AG04449 (cell line): Measurements from ENCODE around the gene GNG7.

Experiments used
- CTCF ChIA-PET: fragments of 350-600 bp; formaldehyde crosslinking; extraction: SDS; loops from one replicate; lab custom pipeline; 2021; ENCODE audit warnings: antibody characterized with exemption; lab: Yijun Ruan, JAX
- POLR2A ChIA-PET: fragments of 400-600, 350-600 bp; formaldehyde crosslinking; extraction: SDS; loops from one replicate; lab custom pipeline; 2020; ENCODE audit warnings: antibody characterized with exemption, inconsistent platforms; lab: Yijun Ruan, JAX
- DNase-seq: peaks from one replicate; pipeline ENCODE4 v3.0.0-alpha.2; 2010; ENCODE audit warnings: low read depth, low spot score
- H3K4me3 ChIP-seq: 2 replicates; pipeline ENCODE4 v1.5.1; 2011; ENCODE audit warnings: low read depth, mild to moderate bottlenecking, control low read depth, low read length
- CTCF ChIP-seq: IDR thresholded peaks from one replicate; pipeline ENCODE4 v1.5.1; 2011; ENCODE audit warnings: mild to moderate bottlenecking, moderate library complexity, low read length, control low read depth, inconsistent platforms; ENCODE audit not compliant: insufficient read depth; ENCODE audit errors: missing control alignments

The GNG7 gene

GRCh38 chr19:2477732-2478191 lies 224.7 kb downstream of the GNG7 start:
- POLR2A ChIA-PET, result interaction anchor here (0.6 to 6.9 kb wide), 22 partner anchors 12 to 326 kb away, joined by 3 to 240 read pairs (median 16); partner anchors contain the start of genes AP3D1, LMNB2 and TIMM13

GRCh38 chr19:2477141-2477710 lies 225.3 kb downstream of the GNG7 start:
- peak overlapping the region; percentile 100 for H3K4me3 ChIP-seq
- ChIA-PET CTCF (interaction anchor here (1.0 to 6.7 kb wide), 8 partner anchors 12 to 171 kb away, joined by 3 to 68 read pairs (median 6); no protein-coding TSS in a partner anchor), POLR2A (interaction anchor here (0.6 to 6.9 kb wide), 33 partner anchors 12 to 326 kb away, joined by 3 to 240 read pairs (median 12); partner anchors contain the start of genes AP3D1, LMNB2 and TIMM13)
- DNase-seq, result no peak
- TF ChIP-seq CTCF, result no peak

More at GRCh38 chr19:2477732-2478191, 224.7 kb downstream of the GNG7 start:
- no peak for TF ChIP-seq CTCF
- CTCF ChIA-PET, result interaction anchor here (0.8 to 6.7 kb wide), 7 partner anchors 16 to 135 kb away, joined by 3 to 68 read pairs (median 5); no protein-coding TSS in a partner anchor
- DNase-seq, result no peak
- peak overlapping the region; percentile 100 for H3K4me3 ChIP-seq

GRCh38 chr19:2476451-2477140 lies 225.9 kb downstream of the GNG7 start:
- DNase-seq, result no peak
- ChIA-PET POLR2A (interaction anchor here (0.6 to 6.9 kb wide), 47 partner anchors 8 to 309 kb away, joined by 3 to 240 read pairs (median 9); partner anchors contain the start of genes LMNB2, THOP1 and TIMM13), CTCF (interaction anchor here (0.5 to 6.7 kb wide), 15 partner anchors 11 to 172 kb away, joined by 3 to 68 read pairs (median 4); no protein-coding TSS in a partner anchor)
- no peak for TF ChIP-seq CTCF
- peak overlapping the region; percentile 100 for H3K4me3 ChIP-seq

- POLR2A ChIA-PET, result interaction anchor here (0.7 to 6.9 kb wide), 49 partner anchors 9 to 310 kb away, joined by 3 to 240 read pairs (median 7); partner anchors contain the start of genes LMNB2, THOP1 and TIMM13
- CTCF ChIA-PET, result interaction anchor here (0.5 to 6.7 kb wide), 19 partner anchors 10 to 486 kb away, joined by 3 to 68 read pairs (median 3); no protein-coding TSS in a partner anchor
- DNase-seq, result peak; percentile 82
- no peak for TF ChIP-seq CTCF
- peak within 1 kb of the TSS; percentile 100 for H3K4me3 ChIP-seq
Measured at GRCh38 chr19:2475702-2476450, 226.6 kb downstream of the GNG7 start, which contains the start of gene GADD45B. Gene GADD45B (plus strand): TSS chr19:2476127. CDS start chr19:2476359, 232 bp downstream.

- ChIA-PET CTCF (interaction anchor here (0.8 to 6.7 kb wide), 9 partner anchors 9 to 162 kb away, joined by 3 to 68 read pairs (median 4); no protein-coding TSS in a partner anchor), POLR2A (interaction anchor here (0.7 to 6.9 kb wide), 43 partner anchors 9 to 310 kb away, joined by 3 to 240 read pairs (median 9); partner anchors contain the start of genes LMNB2, THOP1 and TIMM13)
- H3K4me3 ChIP-seq, result peak overlapping the region; percentile 65
- DNase-seq, result no peak
- no peak for TF ChIP-seq CTCF
Measured at GRCh38 chr19:2475018-2475701, 227.3 kb downstream of the GNG7 start.
